Femur (tissue), 1 donor: ENCODE data around the gene B3GNT3.

Source experiments
- DNase-seq: peaks from one replicate; pipeline ENCODE4 v3.0.0-alpha.2; 2017

B3GNT3 gene

DNA sequence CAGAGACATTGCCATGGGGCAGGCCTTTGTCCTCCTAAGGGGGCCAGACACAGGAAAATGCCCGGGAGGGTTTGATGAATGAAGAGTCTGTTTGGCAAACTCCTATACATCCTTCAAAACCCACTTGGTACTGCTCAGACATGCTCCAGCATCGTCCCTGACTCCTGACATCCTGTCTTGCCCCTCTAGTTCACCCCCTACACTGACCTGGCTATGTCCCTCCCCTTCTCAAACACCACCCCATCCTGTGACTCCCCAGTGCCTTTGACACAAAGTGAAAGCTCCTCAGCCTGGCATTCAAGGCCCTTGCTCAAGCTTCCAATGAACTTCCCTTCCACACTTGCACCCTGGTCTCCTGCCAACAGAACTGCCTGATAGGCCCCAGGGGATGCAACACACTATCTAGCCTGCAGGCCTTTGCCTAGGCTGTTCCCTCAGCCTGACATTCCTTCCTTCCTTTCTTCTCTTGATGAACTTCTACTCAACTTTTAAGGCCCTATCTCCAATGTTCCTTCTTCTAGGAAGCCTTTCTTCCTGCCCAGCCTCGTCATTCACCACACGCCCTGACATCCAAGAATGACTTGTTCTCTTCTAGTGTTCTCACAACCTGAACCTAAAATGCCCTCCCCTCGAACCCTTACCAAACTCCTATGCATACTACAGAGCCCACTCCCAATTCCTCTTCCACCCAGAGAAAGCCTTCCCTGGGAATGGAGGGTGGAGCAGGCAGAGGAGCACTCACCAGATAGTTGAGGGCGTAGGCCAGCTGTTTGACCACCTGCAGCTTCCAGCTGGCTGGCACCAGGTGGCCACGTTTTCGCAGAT is 40.5 kb downstream of the B3GNT3 start:
- no peak for DNase-seq

GRCh38 chr19:17836530-17836929 is 41.6 kb downstream of the B3GNT3 start:
- DNase-seq: no peak

- no peak for DNase-seq
Observed at GRCh38 chr19:17837972-17838371, 43.0 kb downstream of the B3GNT3 start.

DNA sequence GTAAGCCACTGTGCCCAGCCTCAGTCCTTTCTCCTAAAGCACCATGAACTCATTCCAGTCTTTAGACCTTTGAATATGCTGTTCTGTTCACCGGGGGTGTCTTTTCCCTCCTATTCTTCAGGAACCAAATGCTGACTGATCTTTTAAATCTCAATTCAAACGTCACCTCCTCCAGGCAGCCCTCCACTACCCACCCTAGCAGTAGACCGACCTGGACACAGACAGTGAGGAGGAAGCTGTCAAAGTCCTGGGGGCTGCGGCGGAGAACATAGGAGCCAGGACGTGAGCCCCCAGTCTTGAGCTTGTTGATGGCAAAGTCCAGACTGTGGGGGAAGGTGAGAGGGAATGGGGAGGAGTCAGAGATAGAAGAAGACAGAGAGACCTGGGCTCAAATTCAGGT is 45.1 kb downstream of the B3GNT3 start:
- no peak for DNase-seq

DNA sequence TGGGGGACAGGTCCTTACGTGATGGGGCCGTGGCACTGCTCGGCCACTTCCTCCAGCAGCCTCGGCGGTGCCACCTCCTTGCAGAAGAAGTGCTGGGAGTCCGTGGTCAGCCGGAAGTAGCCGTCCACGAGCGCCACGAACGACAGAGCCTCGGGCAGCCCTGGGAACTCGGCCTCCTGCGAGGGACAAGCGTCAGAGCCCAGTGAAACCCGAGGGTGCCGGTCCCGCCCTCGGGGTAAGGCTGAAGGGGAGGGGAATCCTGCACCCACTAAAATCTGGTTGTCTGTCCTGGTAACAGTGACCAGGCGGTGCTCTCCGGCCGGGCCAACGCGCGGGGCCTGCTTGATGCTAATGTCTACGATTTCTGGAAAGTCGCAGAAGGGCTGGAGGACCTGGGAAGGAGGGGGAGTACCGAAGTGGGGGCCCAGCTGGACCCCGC is 46.5 kb downstream of the B3GNT3 start:
- no peak for DNase-seq

DNA sequence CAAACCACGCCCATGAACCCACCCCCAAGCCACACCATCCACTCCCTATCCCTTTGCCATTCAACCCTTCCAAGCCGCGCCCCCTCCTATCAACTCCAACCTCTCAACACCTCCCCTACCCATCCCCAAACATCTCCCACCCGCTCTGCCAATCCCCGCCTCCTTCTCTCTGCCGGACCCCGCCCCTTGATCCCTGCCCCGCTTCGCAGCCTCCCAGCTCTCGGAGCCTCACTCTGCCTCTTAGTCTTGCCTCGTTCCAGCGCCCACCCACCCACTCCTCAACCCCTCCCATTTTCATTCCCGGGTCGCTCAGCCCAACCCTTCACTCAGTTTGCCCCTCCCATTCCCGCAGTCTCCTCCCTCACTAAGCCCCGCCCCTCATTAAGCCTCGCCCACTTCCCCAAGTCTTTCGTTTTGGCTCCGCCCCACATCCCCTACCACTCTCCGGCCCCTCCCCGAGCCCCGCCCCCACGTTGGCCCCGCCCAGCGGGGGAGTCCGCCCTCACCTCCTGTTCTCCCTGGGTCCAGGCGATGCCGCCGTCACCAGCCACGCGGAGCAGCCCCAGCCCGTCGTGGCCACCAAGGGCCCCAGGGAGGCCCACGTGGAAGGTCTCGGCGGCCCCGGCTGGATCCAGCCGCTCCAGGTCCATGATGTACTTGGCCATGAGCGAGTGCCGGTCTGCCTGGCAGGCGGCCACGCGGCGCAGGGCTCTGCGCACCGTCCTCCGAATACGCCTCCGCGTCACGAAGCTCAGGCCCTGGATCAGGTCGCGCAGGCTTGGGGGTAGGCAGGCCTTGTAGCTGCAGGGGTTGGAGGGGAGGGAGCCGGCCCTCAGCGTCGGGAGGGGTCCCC is 47.1 kb downstream of the B3GNT3 start:
- DNase-seq: peak; percentile 92

GRCh38 chr19:17842663-17843291 is 47.8 kb downstream of the B3GNT3 start:
- no peak for DNase-seq

- no peak for DNase-seq
Observed at GRCh38 chr19:17843292-17843827, 48.4 kb downstream of the B3GNT3 start.

GRCh38 chr19:17843908-17844490 is 49.1 kb downstream of the B3GNT3 start:
- no peak for DNase-seq

GRCh38 chr19:17846146-17846545 is 51.2 kb downstream of the B3GNT3 start:
- no peak for DNase-seq

DNA sequence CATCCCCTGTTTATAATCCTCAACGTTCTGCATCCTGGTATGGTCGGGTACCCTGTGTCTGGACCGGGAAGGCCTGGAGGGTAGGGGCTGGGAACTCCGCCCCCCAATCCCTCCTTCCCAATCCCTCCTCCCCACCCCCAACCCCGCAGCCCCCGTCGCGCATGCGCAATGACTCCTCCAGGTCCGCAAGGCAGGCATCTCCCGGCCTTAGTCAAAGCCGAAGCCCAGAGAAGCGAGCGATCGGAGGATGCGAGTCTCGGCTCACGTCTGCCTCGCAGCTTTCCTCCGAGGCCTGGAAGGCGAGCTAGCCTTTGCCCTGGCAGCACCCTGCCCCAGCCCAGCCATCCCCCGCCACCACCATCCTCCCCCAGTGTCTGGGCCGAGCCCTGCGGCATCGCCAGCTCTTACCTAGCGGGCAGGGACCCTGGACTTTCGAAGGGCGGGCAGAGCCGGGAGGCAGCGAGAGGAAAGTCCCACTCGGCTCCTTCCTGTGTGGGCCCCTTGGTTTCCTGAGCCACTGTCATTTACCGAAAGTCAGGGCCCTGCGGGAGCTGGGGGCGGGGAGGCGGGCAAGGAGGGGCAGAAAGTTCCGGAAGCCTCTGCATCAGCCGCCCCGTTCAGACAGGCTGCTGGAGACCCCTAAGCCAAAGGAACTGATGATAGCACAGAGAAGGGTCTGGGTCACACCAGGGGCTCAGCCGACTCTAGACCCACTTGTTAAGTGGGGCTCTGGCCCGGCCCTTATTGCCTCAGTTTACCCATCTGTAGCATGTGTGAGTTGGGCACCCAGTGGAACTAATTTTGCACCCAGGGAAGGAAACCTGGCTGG is 52.8 kb downstream of the B3GNT3 start, which contains the start of gene JAK3:
Gene JAK3, minus strand, starts transcription at position 445 of the 829 bp plus-strand sequence. CDS start 3,565 bp downstream, outside the sequence.
- peak; percentile 90 for DNase-seq

GRCh38 chr19:17848595-17849292 is 53.8 kb downstream of the B3GNT3 start:
- no peak for DNase-seq

DNA sequence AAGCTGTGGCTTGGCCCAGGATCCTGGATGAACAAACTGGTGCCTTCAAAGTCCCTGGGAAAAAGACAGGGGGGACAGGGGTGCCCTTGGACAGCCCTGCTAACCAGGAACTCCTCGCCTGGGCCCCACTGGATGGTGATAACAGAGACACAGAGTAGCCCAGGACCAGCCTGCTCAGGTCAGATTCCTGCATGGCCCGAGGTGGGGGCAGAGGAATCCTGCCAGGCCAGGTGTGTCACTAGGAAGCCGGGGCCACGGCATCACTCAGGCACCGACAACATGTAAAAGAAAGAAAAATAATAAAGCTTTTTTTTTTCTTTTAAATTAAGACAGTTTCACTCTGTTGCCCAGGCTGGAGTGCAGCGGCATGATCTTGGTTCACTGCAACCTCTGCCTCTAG is 59.1 kb downstream of the B3GNT3 start:
- no peak for DNase-seq

DNA sequence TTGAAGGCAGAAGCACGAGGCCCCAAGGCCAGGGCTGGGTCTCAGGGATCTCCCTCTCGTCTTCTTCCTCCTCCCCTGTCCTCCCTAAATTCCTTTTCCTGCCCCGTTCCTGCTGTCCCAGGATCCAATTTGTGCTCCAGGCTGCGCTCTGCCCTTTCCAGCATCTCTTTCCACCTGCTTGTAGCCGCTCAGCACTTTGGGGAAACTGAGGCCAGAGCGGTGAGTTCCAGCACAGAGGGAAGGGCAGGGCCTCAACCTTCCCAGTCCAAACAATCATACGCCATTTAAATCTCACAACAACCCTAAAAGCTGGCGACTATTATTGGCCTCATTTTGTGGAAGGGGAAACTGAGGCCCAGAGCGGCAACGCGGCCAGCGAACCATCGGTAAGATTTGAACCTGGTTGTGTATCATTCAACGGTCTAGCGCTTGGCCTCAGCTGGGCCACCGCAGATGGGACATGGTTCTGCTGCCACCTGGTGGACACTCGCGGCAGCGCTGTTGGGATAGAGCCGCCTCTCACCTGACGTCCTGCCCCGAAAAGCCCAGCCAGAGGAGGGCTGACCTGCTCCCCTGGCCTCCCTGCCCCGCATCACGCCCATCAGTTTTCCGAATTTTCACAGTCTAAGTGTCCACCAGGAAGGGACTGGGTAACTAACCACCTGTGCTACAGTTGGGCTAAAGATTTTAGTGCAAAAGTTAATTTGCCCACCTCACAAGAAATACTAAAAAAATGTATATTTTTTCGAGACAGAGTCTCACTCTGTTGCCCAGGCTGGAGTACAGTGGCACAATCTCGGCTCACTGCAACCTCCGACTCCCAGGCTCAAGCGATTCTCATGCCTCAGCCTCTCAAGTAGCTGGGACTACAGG is 60.6 kb downstream of the B3GNT3 start:
- peak; percentile 90 for DNase-seq

DNA sequence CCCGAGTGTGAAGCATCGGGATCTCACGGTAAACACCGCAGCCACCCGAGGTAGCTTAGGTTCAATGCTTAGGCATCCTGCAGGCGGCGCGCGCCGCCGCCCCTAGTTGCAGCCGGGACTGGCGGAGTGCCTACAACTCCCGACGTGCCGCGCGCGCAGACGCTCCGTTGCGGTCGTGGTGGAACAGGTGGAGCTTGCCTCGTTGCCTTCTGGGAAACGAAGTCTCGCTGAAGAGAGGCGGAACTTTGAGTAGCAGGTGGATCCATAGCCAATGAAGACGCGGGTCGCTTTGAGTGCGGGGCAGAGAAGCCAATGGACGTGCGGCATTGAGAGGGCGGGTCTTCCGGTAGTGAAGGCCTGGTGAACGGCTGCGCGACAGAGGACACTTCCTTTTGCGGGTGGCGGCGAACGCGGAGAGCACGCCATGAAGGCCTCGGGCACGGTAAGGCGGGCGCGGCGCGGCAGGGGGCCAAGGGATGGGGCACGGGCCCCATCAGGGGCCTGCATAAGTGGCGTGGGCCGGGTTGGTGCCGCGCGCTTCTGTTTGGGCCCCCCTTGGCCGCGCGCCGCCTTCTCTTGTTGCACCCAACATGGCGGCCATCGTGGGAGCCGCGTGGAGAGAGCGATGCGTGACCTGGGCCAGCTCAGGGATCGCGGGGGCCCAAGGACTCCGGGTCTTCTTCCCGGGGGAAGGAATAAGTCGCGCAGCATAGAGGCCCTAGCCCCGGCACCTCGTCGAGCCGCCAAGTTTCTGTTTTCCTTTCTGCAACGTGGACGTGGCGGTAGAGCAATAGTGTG is 64.8 kb downstream of the B3GNT3 start, which contains the start of gene RPL18A:
Gene RPL18A, plus strand, starts transcription at position 378 of the 798 bp plus-strand sequence. Its CDS starts 47 bp downstream, at position 425.
- peak; percentile 100 for DNase-seq

DNA sequence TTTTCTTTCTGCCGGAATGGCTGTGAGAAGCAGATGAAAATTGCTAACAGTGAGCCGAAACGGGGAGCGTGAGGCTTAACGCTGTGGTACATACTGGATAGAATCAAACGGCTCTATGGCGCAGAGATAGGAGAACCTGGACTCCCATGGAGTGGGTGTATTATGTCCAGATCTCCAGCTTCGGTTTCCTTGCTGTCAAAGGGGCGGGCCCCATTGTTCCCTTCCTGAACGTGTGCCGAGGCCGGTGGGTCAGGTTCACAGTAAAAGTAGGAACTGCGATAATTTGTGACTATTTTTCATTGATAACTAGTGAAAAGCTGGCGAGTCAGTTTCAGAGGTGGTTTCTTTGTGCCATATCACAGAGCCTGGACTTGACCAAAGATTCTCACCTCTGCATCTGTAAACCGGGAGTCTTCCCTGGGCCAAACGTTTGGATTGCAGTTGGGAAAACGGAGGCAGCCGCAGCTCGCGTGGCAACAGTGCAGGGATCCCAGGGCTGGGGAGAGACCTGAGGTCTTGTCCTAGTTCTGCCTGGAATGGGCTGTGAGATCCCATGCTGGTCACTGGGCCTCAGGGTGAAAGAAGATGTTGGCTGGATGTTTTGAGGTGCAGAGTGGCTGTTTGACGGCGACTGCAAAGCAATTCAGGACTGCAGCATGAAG is 65.5 kb downstream of the B3GNT3 start:
- DNase-seq: no peak

DNA sequence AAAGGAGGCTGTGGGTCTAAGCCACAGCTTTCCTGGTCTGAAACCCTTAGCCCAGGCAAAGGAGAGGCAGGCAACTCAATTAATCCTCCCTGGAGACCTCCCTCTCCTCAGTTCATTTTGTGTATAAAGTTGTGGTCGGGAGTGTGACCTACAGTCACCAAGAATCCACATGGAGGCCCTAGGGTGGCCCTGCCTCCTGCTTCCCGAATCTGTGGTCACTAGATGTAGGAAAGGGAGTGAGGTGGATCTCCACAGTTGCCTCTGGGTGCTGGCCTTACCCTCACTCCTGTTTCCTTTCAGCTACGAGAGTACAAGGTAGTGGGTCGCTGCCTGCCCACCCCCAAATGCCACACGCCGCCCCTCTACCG is 66.0 kb downstream of the B3GNT3 start:
- DNase-seq: no peak
